T follicular helper cell (primary cell): ENCODE data around the gene ENDOU.

ENCODE experiments used
- DNase-seq: peaks from one replicate; pipeline ENCODE4 v3.0.0-alpha.2; 2020; ENCODE audit warnings: low read depth

The ENDOU gene

DNA sequence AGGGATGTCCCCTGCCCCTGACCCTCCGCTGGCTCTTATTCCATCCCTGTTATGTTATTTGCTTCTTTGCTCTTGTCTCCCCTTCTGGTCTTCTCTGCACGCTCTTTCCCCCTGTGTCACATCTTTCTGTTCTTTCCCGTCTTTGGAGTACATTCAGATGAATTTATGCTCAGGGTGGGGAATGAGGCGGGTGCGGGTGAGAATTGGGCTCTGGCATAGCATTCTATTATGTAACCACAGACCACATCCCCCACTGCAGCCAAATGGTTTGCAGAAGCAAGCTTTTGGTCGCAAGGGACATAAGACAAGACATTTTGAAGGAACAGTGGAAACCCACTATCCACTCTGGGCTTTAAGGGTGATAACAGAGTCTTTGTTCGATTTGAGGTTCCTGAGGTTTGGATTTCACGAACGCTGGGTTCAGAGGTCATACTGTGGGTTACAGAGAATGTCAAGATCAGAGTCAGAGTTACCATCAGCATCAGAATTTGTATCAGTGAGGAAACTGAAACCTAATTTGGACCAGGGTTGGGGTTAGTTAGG, 3.8 kb downstream of the ENDOU start:
- no peak for DNase-seq

DNA sequence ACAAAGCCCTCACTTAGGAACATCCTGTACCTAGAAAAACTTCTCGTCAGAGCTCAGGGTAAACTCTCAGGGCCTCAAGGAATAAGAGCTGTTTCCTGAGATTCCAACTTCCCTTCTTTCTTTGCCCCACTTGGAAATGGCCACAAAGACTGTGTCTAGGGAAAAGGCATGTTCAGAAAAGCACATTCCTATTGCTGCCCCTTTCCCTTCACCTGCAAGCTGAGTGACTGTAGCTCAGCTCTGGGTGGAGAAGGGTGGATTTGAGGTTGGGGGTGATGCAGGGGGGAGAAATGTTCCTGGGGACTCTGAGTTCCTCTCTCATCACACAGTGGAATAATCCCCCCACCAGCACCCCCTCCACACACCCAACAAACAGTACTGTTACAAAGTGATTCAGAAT, 6.8 kb downstream of the ENDOU start:
- no peak for DNase-seq

DNA sequence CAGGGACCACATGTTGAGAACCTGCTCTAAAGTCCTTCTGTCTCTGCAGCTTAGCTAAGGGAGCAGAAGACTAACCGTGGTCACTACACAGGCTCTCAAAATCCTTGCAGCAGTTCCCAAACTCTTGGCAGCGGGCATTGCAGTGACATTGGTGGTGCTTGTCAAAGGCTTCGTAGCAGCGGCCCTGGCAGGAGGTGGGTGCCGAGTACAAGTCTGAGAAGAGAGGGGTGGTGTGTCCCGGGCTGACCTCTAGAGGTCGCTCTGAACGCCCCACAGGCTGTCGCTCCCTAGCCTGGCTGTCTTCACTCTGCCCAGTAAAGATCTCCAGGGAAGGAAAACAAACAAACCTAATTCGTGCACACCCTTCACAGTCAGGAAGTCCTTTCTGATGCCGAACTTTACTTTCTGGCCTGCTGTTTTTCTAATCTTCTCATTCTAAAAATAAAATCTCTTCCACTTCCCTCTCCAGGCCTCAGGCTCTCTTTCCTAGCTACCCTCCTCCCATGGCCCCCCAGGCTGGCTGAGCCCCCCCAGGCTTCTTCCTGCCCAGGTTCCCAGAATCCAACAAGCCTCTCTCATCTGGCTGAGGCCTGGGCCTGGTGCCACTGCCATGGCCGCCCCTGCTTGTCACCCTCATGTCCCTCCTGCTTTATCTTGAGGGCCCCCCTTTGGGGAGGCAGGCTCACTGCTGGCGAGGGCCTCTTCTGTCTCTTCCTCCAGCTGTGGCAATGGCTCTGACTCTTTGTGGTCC, 7.7 kb downstream of the ENDOU start:
- DNase-seq = peak; percentile 24

DNA sequence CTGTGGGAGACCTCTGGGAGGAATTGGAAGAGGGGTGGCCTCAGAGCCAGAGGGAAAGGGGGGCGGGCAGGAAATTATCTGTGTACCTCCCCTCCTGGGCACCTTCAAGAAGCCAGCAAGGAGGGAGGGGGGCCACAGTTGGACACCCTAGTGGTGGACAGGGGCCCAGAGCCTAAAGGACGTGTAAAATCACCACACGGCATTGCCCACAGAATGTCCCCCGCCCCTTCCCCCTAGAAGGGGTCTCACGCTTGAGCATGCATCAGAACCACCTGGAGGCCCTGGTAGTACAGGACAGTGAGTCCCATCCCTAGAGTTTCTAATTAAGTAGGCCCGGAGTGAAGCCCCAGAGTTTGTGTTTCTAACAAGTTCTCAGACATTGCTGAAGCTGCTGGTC, 8.2 kb downstream of the ENDOU start:
- DNase-seq = no peak

DNA sequence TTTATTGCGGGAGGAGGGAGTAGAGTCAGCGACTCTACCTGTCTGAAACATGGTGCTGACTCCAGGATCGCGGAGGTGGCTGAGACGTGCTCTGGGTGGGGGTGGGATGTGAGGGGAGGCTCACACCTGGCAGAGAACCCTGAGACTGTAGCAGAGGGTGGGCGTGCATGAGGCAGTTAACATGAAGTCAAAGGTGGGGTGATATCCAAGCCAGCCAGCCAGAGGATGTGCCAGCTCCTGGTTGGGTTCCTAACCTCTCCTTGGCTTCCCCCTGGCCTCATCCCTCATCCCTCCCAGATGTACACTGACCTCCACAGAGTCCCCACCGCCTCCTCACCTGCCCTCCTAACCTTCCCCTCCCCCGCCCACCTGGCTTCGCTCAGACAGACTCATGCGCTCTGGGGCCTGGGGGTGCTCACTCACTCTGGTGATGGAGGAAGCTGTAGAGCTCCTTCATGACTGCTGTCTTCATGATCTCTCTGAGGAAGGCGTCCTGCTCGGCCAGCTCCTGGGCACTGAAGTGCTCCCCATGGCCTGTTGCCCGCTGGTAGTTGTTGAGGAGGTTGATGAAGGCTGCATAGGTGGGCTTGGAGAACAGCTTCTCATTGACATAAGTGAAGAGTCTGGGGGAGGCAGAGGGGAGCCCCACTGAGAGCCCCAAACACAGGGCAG, 9.3 kb downstream of the ENDOU start:
- no peak for DNase-seq

DNA sequence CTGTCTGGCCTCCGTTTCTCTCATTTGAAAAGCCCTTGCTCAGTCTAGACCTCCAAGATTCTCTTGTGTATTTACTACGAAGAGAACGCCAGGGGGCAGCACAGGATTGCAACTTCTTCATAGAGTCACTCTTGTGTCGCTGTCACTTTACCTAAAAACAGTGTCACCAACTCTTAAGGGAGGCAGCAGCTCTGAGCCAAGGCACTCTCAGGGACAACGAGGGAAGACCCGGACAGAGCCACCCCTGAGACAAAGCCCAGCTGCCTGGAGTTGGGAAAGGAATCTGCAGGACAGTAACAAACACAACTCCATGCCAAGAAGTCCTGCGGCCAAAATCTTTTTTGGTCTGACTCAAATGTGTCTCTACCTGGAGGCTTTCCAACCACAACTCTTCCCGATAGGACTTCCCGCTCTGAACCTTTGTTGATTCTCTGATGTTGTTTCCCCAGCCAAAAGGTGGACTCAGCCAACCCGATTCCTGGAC, 9.9 kb downstream of the ENDOU start:
- DNase-seq = peak; percentile 64

DNA sequence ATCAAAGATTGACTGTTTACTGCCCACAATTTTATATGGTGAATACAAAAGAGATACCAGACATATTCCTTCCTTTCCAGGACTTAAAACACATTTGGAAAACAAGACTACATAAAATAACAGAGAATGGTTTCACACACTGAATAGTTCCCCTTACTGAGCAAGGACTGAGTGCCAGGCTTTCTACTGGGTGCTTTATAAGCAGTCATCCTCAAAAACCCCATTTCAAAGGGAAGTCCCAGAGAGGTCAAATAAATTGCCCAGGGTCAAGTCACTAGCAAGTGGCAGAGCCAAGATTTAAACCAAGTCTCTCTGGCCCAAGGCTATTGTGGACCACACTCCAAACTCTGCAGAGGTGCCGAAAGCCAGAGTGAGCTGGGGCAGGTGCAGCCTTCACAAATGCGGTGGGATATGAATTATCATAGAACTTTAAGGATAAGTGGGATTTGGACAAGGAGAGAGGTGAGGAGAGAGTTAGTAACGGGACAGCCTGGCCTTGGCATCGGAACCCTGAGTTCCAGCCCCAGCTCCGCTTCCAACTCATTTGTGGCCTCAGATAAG, 10.4 kb downstream of the ENDOU start:
- no peak for DNase-seq

DNA sequence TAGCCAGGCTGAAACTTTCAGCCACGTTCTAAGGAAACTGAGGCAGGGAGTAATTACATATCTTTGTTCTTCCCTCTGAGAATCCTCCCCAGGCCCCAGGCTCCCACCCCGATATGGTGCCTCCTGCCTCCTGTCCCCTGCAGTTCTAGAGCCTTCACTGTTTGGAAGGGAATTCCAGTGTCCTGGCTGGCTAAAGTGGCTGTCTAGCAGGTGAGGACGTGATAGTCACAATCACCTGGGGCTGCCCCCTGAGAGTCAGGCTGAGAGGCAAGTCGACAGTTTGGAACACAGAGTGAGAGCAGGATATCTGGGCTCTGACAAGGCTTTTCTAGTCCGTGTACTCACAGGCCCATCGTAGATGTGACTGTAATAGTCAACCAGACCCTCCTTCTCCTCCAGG, 13.1 kb downstream of the ENDOU start:
- DNase-seq = no peak

DNA sequence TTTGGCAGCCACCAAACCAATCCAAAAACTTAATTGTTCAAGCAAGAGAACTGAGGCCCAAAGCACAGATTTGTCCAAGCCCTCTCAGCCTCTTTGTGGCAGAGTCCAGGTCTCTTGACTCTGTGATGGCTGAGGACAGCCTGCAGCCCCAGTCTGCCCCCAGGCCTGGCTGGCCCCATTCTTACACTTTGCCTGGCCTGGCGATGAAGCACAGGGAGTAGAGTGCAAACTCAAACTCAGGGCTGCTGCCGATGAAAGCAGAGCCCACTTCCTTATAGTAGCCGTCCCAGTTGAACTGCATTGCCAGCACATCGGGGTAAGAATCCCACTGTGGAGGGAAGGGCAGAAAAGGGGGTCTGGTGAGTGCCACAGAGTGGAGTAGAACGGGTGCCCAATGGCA, 13.8 kb downstream of the ENDOU start:
- no peak for DNase-seq

DNA sequence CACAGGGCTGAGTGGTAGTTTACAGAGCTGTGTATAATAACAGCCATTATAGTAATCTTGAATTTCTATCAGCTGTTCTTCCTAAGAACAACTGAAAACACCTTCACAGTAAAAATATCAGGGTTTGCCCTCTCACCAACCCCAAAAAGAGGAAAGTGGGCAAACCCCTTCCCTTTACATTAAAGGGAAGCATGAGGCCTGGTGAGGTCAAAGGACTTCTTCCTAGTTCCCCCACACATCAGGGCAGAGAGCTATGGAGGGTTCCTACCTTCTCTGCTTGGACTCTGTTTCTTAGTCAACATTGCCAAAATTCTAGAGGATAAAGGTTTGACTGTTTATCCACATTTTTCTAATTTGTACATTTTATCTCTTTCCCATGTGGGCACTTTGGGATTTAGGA, 15.0 kb downstream of the ENDOU start:
- no peak for DNase-seq

DNA sequence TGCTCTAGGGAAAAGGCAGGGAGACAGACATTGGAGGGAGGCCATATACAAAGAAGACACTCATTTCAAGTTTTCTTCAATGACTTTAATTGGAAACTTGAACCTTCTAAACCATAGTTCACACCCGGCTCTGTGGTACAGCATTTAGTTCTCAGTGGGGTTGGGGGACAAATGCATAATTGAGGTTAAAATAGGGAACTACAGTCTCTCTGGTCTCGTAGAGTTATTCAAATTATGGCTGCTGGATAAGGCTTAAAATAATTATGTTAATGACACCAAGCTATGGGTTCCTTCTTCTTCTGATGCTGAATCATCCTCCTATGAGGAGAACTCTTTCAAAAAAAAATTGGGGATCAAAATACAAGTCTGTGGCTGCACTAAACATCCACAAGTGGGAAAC, 15.6 kb downstream of the ENDOU start:
- no peak for DNase-seq

DNA sequence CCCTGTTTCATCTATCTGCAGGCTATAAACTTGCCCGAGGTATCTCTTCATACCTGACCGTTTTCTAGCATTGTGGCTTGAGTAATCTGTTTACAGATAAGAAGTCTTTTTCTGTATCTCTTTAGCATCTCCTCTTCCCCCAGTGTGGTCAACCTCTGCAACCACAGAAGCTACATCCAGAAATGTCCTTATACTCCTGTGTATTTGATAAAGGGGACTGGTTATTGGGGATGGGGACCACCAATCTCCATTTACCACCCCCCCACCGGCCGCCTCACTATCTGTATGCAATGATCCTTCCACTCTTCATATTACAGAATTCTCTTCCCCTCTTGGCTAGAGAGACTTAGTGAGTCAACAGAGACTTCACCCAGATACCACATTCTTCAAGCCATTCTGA, 16.1 kb downstream of the ENDOU start:
- no peak for DNase-seq

DNA sequence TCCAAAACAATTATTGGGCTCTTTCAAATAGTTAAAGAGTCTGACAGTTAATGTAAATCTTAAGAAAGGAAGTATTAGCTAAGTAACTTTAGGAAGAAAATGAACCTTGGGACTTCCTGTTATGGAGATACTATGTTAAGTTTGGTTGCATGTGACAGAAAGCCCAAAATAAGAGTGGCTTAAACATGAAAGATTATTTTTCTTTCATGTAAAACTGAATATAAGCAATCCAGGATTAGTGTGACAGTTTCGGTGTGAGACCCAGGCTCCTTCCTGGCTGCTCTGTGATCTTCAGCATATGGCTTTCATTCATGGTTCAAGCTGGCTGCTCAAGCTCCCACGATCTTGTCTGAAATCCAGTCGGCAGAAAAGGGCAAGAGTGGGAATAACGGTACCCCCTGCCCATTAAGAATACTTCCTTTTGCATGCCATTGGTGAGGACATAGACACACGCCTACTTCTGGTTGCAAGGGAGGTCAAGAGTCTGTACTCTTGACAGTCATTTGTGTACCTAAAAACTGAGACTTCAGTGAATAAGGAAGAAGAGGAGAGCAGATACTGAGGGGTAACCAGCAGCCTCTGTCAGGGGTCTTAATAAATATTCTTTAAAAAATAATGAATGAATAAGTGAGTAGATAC, 17.3 kb downstream of the ENDOU start:
- DNase-seq = no peak

DNA sequence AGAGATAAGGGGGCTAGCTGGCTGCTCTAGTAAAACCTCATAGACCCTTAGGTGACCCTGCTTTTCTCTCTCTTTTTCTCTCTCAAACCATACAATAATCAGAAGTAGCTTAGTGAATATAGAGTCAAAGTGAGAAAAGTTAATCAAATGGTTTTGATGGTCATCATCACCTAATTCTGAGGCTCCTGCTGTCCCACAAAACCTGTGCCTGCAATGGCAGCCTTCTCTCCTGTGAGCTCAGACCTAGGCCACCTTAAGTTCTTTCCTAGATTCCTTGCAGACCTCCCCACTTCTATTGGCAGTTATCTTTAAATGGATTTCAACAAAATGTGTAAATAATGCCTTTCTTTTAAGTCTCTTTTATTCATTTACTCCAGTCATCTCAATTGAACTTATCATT, 17.9 kb downstream of the ENDOU start:
- DNase-seq = no peak

DNA sequence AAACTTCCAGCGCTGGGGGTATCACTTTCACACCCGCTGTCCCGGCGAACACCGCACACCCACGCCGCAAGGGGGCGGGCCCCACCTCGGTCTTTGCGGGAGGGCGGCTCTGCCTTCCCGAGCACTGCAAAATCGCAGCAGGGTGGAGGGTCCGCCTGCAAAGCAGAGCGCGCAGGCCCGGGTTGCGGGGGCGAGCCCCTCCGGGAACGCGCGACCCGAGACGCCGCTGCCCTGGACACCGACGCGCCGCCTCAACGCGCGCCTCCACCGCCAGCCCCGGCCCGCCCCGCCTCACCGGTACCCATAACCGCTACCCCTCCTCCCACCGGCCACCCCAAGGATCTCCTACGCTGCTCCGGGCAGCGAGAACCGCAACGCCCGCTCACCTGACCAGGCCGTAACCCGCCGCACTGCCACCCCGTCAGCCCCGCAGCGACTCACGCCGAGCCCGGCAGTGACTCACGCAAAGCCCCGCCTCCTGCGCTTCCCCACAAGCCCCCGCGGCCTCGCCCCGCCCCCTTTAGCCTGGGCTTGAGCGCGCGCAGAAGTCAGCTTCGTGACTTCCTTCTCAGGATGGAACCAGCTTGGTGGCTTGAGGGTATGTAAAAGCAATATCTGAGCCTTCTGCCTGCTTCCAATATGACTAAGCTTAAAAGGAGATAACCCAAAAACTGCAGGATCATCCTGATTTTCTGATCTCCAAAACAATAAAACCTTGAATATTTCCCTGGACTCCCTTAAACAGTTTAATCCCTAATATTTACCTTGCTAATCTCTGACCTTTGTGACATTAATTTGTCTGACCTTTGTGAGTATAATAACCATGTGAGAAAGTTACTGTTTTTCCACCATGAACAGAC, 19.5 kb downstream of the ENDOU start, which contains the start of gene RPAP3:
Gene RPAP3, minus strand, starts transcription at position 465 of the 860 bp plus-strand sequence. CDS start 3,190 bp downstream, outside the sequence.
- DNase-seq = peak; percentile 93

DNA sequence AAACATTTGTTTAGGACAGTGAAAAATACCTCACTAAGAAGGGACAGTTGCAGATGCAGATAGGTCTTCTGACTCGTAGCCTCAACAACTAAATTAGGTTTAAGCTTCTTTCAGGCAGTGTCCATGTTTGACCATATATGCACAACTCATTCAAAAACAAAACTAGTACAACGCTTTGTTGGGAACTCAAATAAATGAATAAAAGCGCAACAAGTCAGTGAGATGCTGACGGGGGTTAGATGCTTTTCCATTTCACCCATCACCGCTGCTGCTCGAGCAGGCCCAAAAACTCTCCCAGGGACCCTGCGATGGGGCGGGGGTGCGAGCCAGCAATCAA, 20.1 kb downstream of the ENDOU start:
- no peak for DNase-seq

DNA sequence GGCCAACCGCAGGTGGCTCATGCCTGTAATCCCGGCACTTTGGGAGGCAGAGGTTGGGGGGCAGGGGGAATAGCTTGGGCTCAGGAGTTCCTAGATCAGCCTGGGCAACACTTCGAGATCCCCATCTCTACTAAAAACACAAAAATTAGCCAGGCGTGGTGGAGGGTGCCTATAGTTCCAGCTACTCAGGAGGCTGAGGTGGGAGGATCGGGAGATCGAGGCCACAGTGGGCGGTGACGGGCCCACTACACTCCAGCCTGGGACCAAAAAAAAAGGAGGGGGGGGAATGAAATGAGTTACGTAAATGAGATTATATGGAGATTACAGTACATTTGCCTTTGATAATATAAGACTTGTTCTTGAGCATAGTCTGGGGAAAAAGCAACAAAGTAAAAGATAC, 20.6 kb downstream of the ENDOU start:
- DNase-seq = no peak

DNA sequence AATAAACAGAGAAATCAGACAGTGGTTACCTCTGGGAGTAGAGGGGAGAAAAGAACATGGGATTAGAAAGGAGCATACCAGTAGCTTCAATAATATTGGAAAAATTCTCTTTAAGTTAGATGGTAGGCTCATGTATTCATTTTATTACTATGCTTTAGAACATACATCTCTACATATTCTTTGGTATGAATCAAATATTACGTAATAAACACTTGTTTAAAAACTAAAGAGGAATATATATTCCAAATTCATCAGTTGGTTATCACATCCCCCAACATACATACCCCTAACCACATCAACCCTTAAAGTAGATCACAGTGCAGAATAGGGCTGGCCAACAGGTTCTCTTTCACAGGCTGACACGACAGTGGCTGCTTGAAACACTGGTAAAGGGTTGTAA, 25.0 kb downstream of the ENDOU start:
- DNase-seq = no peak

DNA sequence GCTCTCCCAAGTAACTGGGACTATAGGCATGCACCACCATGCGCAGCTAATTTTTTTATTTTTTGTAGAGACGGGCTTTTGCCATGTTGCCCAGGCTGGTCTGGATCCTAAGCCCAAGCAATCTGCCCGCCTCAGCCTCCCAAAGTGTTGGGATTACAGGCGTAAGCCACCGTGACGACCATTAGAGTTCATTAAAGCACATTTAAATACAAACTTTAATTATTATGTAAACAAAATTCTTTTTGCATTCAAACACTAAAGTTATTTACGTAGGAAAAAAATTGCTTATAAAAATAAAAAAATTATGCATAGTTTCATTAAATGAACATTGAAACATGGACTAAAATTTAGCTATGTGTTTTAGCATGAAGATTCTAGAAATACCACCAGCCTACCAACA, 26.7 kb downstream of the ENDOU start:
- no peak for DNase-seq

DNA sequence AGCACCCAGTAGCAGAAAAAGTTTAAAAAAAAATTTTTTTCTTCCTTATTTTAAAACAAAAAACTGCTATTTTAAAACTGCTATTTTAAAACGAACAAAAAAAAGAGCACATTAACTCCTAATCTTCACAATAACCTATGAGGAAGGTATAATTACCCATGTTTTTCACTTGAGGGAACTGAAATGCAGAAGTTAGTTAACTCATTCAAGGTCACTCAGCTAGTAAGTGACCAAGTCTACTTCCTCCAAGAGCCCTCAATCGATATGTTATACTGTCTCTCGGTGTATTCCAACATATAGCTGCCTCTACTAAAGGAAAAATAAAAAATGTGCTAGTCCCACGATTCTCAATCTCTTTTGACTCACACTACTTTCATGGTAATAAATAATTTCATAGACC, 27.2 kb downstream of the ENDOU start:
- no peak for DNase-seq

DNA sequence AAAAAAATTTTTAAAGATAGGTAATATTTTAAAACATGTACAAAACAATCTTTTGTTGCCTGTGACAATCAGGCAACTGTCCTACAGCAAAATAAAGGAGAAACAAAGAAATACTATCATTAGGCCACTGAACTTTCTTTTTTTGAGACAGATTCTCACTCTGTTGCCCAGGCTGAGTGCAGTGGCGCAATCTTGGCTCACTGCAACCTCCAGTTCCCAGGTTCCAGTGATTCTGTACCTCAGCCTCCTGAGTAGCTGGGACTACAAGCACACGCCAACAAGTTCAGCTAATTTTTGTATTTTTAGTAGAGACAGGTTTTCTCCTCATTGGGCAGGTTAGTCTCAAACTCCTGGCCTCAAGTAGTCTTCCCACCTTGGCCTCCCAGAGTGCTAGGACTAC, 36.1 kb downstream of the ENDOU start:
- no peak for DNase-seq

DNA sequence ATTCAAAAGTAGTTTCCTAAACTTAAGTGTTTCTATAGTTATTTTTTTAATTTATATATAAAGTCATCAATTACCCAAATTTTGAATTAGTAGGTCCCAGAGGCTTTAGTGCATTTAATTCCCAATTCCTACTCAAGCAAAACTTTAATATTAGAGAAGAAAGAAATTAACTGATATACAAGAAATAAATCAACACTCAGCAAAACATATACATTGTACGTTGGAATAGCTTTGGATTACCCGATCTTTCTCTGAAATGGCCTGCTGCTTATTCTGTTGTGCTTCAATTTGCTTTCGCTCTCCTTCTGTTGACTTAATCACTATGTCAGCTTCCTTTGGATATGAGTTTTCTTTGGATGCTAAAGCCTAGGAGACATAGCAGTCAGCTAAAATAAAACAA, 37.7 kb downstream of the ENDOU start:
- DNase-seq = no peak
